Nephron progenitor cell (in vitro differentiated cells): ENCODE measurements around the gene RBM20.

ENCODE experiments used
- DNase-seq: peaks from one replicate; pipeline ENCODE4 v3.0.0; 2021
- H3K27ac Mint-ChIP-seq: 2 replicates; pipeline ENCODE4 v1.8.0; 2021; ENCODE audit warnings: mild to moderate bottlenecking, moderate library complexity, mixed read lengths
- H3K27me3 Mint-ChIP-seq: 2 replicates; pipeline ENCODE4 v1.8.0; 2021; ENCODE audit warnings: mild to moderate bottlenecking, low read depth, mixed read lengths; ENCODE audit not compliant: poor library complexity
- H3K36me3 Mint-ChIP-seq: 2 replicates; pipeline ENCODE4 v1.8.0; 2021; ENCODE audit warnings: low read depth, mixed read lengths
- H3K4me1 Mint-ChIP-seq: 2 replicates; pipeline ENCODE4 v1.8.0; 2021; ENCODE audit warnings: mixed read lengths
- H3K4me3 Mint-ChIP-seq: 2 replicates; pipeline ENCODE4 v1.8.0; 2021; ENCODE audit warnings: mild to moderate bottlenecking, moderate library complexity, mixed read lengths
- H3K9me3 Mint-ChIP-seq: 2 replicates; pipeline ENCODE4 v1.8.0; 2021; ENCODE audit warnings: mild to moderate bottlenecking, moderate library complexity, mixed read lengths
- TF ChIP-seq, protein P1 (sequence below): fragments of 200-600 bp; sonication (generic); IDR thresholded peaks from 2 replicates; pipeline ENCODE4 v1.5.0; 2021; ENCODE audit warnings: antibody characterized with exemption

Gene RBM20

DNA sequence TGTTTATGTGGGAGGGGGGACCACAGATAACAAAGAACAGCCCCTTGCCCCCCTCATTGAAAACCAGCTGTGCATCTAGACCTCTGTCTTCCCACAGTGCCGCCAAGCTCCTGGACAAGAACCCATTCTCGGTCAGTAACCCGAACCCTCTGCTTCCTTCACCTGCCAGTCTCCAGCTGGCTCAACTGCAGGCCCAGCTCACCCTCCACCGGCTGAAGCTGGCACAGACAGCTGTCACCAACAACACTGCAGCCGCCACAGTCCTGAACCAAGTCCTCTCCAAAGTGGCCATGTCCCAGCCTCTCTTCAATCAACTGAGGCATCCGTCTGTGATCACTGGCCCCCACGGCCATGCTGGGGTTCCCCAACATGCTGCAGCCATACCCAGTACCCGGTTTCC, 136.6 kb downstream of the RBM20 start:
- H3K9me3 Mint-ChIP-seq, result no peaks in the 10 kb centered on the region
- H3K4me3 Mint-ChIP-seq, result no peak overlapping the region
- no peak for DNase-seq
- TF ChIP-seq, protein P1, sequence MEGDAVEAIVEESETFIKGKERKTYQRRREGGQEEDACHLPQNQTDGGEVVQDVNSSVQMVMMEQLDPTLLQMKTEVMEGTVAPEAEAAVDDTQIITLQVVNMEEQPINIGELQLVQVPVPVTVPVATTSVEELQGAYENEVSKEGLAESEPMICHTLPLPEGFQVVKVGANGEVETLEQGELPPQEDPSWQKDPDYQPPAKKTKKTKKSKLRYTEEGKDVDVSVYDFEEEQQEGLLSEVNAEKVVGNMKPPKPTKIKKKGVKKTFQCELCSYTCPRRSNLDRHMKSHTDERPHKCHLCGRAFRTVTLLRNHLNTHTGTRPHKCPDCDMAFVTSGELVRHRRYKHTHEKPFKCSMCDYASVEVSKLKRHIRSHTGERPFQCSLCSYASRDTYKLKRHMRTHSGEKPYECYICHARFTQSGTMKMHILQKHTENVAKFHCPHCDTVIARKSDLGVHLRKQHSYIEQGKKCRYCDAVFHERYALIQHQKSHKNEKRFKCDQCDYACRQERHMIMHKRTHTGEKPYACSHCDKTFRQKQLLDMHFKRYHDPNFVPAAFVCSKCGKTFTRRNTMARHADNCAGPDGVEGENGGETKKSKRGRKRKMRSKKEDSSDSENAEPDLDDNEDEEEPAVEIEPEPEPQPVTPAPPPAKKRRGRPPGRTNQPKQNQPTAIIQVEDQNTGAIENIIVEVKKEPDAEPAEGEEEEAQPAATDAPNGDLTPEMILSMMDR, result no peak
- peaks cover 40% of the 10 kb centered on the region for H3K4me1 Mint-ChIP-seq
- H3K36me3 Mint-ChIP-seq, result no peaks in the 10 kb centered on the region
- H3K27me3 Mint-ChIP-seq, result peaks cover 4% of the 10 kb centered on the region
- H3K27ac Mint-ChIP-seq, result no peak overlapping the region

DNA sequence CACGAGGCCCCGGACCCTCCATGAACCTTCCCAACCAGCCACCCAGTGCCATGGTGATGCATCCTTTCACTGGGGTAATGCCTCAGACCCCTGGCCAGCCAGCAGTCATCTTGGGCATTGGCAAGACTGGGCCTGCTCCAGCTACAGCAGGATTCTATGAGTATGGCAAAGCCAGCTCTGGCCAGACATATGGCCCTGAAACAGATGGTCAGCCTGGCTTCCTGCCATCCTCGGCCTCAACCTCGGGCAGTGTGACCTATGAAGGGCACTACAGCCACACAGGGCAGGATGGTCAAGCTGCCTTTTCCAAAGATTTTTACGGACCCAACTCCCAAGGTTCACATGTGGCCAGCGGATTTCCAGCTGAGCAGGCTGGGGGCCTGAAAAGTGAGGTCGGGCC, 137.0 kb downstream of the RBM20 start:
- Mint-ChIP-seq H3K9me3 (no peaks in the 10 kb centered on the region), H3K4me1 (peaks cover 44% of the 10 kb centered on the region), H3K4me3 (no peak overlapping the region), H3K36me3 (no peaks in the 10 kb centered on the region), H3K27ac (no peak overlapping the region), H3K27me3 (peaks cover 4% of the 10 kb centered on the region)
- TF ChIP-seq, protein P1, result no peak
- no peak for DNase-seq

DNA sequence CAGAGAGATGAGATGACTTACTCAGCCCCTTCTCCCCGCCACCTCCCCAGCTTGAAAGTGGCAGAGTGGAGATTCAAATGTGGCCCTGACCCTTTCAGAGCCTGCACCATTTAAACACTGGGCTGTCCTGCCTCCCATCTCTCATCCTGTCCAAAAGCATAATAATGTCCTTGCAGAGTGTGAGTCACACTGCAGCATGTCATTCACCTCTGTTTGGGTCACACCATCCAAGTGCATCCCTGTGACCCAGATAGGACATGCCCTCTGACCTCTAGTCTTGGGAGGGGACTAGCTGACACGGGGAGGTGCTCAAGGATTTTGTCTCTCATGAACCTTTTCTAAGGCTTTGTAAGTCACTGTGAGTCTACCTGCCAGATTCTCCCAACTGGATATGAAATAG, 138.5 kb downstream of the RBM20 start:
- H3K9me3 Mint-ChIP-seq, result no peaks in the 10 kb centered on the region
- no peak overlapping the region for H3K27ac Mint-ChIP-seq
- TF ChIP-seq, protein P1, result no peak
- H3K4me3 Mint-ChIP-seq, result no peak overlapping the region
- H3K27me3 Mint-ChIP-seq, result peaks cover 4% of the 10 kb centered on the region
- peaks cover 59% of the 10 kb centered on the region for H3K4me1 Mint-ChIP-seq
- no peaks in the 10 kb centered on the region for H3K36me3 Mint-ChIP-seq
- no peak for DNase-seq

DNA sequence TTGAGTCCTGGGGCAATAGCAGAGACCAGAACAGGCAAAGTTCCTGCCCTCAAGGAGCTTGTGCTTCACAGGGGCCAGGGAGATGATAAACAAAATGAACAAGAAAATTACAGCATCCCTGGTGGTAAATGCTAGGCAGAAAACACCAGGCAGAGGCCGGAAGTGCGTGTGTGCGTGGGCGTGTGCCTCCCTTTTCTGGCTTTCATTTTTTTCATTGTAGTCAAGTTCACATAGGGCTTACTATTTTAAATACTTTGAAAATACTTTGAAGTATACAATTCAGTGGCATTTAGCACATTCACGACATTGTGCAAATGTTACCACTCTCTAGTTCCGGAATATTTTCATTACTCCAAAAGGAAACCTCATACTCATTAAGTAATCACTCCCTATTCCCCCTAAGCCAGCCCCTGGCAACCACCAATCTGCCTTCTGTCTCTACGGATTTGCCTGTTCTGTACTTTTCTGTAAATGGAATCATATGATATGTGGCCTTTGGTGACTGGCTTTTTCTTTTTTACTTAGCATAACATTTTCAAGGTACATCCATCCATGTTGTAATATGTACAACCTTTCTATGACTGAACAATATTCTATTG, 139.5 kb downstream of the RBM20 start:
- Mint-ChIP-seq H3K36me3 (no peaks in the 10 kb centered on the region), H3K9me3 (no peaks in the 10 kb centered on the region), H3K27me3 (peaks cover 6% of the 10 kb centered on the region), H3K4me3 (no peak overlapping the region), H3K27ac (peak overlapping the region; percentile 69), H3K4me1 (peaks cover 67% of the 10 kb centered on the region)
- no peak for DNase-seq
- TF ChIP-seq, protein P1, result no peak

DNA sequence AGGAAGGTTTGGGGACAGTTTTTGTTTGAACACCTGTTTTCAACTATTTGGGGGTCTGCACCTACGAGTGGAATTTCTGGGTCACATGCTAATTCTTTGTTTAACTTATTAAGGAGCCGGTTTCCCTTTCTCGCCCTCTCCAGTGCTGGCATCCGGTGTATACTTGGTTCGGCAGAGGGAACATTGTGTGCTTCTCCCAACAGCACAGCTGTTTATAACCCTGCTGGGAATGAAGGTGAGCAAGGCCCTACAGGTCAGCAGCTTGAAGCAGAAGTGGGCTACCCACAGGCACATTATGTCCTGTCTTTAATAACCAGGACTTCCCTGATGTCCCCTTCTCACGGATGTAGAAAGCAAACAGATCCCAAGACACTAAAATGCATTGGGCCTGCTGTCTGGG, 140.1 kb downstream of the RBM20 start:
- Mint-ChIP-seq H3K36me3 (no peaks in the 10 kb centered on the region), H3K9me3 (no peaks in the 10 kb centered on the region), H3K27ac (no peak overlapping the region), H3K4me1 (peaks cover 73% of the 10 kb centered on the region), H3K27me3 (peaks cover 6% of the 10 kb centered on the region), H3K4me3 (no peak overlapping the region)
- TF ChIP-seq, protein P1, result no peak
- DNase-seq, result no peak

DNA sequence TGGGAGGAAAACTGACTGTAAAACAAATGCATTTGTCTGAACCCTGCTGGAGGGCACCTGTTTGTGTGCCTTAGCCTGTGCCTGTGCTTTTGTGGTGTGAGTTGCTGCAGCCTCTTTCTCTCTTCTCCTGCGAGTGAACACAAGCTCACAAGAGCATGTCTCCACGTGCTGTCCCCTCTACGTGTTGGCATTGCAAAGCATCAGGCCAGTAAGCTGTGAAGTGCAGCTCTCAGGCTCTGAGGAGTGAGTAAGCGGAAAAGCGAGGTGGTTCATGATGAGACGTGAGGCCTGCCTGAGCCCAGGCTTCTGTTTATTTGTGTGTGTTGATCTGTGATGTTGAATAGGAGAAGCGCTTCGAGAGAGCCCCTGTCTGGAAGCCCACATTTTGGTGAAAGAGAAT, 142.0 kb downstream of the RBM20 start:
- TF ChIP-seq, protein P1, result no peak
- peak; percentile 16 for DNase-seq
- H3K4me3 Mint-ChIP-seq, result peak overlapping the region; percentile 59
- H3K36me3 Mint-ChIP-seq, result no peaks in the 10 kb centered on the region
- peak overlapping the region; percentile 93 for H3K27ac Mint-ChIP-seq
- peaks cover 82% of the 10 kb centered on the region for H3K4me1 Mint-ChIP-seq
- peaks cover 6% of the 10 kb centered on the region for H3K27me3 Mint-ChIP-seq
- H3K9me3 Mint-ChIP-seq, result no peaks in the 10 kb centered on the region
